ENCODE measurements around the gene ATL3. TPM values are rescaled to one million over a fixed set of nuclear protein-coding genes. Genes with fewer than 3 reads are reported as not detected.

Gene ATL3
- total RNA-seq, 4 donors from 2014 or later: 78.7 to 106 (median 98.4) TPM

GRCh38 chr11:63613517-63614135 is 57.5 kb downstream of the ATL3 start:
- WGBS, 2 donors: 0% methylated on average over 17 to 31 of the region's 45 CpGs

GRCh38 chr11:63612181-63612580 is 59.0 kb downstream of the ATL3 start:
- Histone ChIP-seq H3K27me3 (no peaks in the 10 kb centered on the region), H3K4me3 (replicated peaks in 1 of 3) (no peak overlapping the region), H3K27ac (peak overlapping the region in 1 of 3 donors; percentile 20), H3K4me1 (peaks cover 5 to 43% of the 10 kb centered on the region in 2 donors), H3K9me3 (no peaks in the 10 kb centered on the region), H3K36me3 (no peaks in the 10 kb centered on the region)
- DNase-seq: no peak
- TF ChIP-seq CTCF (IDR thresholded peaks at IDR 0.05) (no peak), POLR2A (IDR thresholded peaks at IDR 0.05) (no peak)
- intact Hi-C loops (cut with DNase I): no loop called here

More at GRCh38 chr11:63613517-63614135, 57.5 kb downstream of the ATL3 start:
- H3K27ac ChIP-seq: peak overlapping the region; percentile 85 to 90 (median 87)
- H3K27me3 ChIP-seq: no peaks in the 10 kb centered on the region
- H3K4me3 ChIP-seq (replicated peaks in 1 of 3): peak overlapping the region; percentile 3 to 89 (median 70)
- intact Hi-C loops (cut with DNase I): no loop called here
- peak; percentile 68 to 73 for DNase-seq
- H3K9me3 ChIP-seq: no peaks in the 10 kb centered on the region
- H3K36me3 ChIP-seq: no peaks in the 10 kb centered on the region
- TF ChIP-seq POLR2A (IDR thresholded peaks at IDR 0.05) (peak; percentile 2 to 31), CTCF (IDR thresholded peaks at IDR 0.05) (no peak)
- H3K4me1 ChIP-seq: peaks cover 5 to 34% of the 10 kb centered on the region in 2 donors

DNA sequence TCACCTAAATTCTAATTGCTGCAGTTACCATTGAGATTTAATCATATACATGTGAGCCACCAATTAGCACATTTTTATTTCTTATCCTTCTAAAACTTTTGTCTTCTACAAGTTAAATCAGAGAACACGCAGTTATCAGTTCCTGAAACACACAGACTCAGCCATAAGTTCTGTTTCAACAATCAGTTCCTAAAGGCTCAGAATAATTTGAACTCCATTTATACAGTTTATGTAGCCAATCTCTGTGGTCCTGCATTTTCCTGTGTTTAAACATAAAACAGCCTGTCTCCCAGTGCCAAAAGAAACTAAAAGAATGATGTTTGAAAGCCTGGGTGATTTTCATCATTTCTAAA is 59.8 kb downstream of the ATL3 start:
- H3K4me3 ChIP-seq (replicated peaks in 1 of 3): no peak overlapping the region
- H3K36me3 ChIP-seq: no peaks in the 10 kb centered on the region
- WGBS, 2 donors: 77 to 87% methylated on average over 1 of the region's 1 CpG
- H3K9me3 ChIP-seq: no peaks in the 10 kb centered on the region
- no peaks in the 10 kb centered on the region for H3K27me3 ChIP-seq
- TF ChIP-seq CTCF (IDR thresholded peaks at IDR 0.05) (no peak), POLR2A (IDR thresholded peaks at IDR 0.05) (no peak)
- H3K27ac ChIP-seq: peak overlapping the region in 1 of 3 donors; percentile 20
- H3K4me1 ChIP-seq: peaks cover 5 to 43% of the 10 kb centered on the region in 2 donors
- intact Hi-C loops (cut with DNase I): no loop called here
- DNase-seq: no peak

DNA sequence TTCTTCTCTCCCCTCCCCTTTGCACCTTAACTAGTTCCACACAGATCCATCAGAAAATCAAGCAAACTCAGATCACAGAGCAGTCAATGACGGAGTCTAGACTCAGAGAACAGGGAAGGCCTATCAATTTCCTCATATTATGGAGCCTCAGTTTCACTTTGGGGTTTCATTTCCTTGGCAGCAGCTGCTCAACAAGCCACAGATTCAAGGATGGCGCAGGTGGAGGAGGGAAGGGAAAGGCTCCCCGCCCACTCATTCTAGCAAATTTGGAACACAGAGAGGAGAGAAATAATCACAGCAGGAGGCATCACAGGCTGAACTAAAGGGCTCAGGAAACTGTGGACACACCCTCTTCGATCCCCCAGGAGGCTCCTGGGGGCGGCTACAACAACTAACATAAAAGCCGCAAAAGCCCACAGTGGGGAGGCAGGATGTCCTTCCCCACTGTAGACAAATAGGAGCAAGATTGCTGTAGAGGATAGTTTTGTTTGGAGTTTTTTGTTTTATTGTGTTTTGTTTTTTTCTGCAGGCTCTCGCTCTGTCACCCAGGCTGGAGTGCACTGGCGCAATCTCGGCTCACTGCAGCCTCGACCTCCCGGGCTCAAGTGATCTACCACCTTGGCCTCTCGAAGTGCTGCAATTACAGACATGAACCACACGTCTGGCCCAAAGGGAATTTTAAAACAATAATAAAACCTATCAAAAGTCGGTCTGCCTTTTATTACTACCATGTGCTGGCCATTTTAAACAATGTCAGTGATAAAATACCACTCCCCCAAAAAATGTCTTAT is 60.4 kb downstream of the ATL3 start:
- no peaks in the 10 kb centered on the region for H3K27me3 ChIP-seq
- no peaks in the 10 kb centered on the region for H3K9me3 ChIP-seq
- no peak overlapping the region for H3K4me3 ChIP-seq (replicated peaks in 1 of 3)
- intact Hi-C loops (cut with DNase I): no loop called here
- no peak for TF ChIP-seq POLR2A (IDR thresholded peaks at IDR 0.05)
- no peak for TF ChIP-seq CTCF (IDR thresholded peaks at IDR 0.05)
- DNase-seq: peak in 1 of 2 donors; percentile 45
- 56 to 63% methylated on average over 14 of the region's 14 CpGs for WGBS, 2 donors
- H3K4me1 ChIP-seq: peaks cover 5 to 43% of the 10 kb centered on the region in 2 donors
- peak overlapping the region in 1 of 3 donors; percentile 13 for H3K27ac ChIP-seq
- no peaks in the 10 kb centered on the region for H3K36me3 ChIP-seq
